Nephron (organoid): Measurements from ENCODE around the gene SMIM29.

Source experiments
- H3K27ac Mint-ChIP-seq, 3 experiments: 2 replicates each; pipeline ENCODE4 v1.8.0; 2020; ENCODE audit warnings: mixed read lengths in 3 of 3, mild to moderate bottlenecking in 2 of 3, moderate library complexity in 1 of 3
- H3K27me3 Mint-ChIP-seq: 2 replicates; pipeline ENCODE4 v1.8.0; 2021; ENCODE audit warnings: low read depth, mild to moderate bottlenecking, moderate library complexity, mixed read lengths
- H3K36me3 Mint-ChIP-seq: 2 replicates; pipeline ENCODE4 v1.8.0; 2020; ENCODE audit warnings: low read depth, mixed read lengths
- H3K4me1 Mint-ChIP-seq: 2 replicates; pipeline ENCODE4 v1.8.0; 2020; ENCODE audit warnings: mixed read lengths
- H3K4me3 Mint-ChIP-seq, 3 experiments: 2 replicates each; pipeline ENCODE4 v1.8.0; 2020; ENCODE audit warnings: mild to moderate bottlenecking in 3 of 3, mixed read lengths in 3 of 3, moderate library complexity in 2 of 3
- H3K9me3 Mint-ChIP-seq: 2 replicates; pipeline ENCODE4 v1.8.0; 2020; ENCODE audit warnings: mixed read lengths
- TF ChIP-seq, protein P1 (sequence below), 3 experiments: fragments of 200-600 bp; sonication (generic); IDR thresholded peaks; one replicate each; pipeline ENCODE4 v1.5.0; 2021; ENCODE audit warnings: antibody characterized with exemption in 3 of 3; ENCODE audit not compliant: unreplicated experiment in 3 of 3

The SMIM29 gene

DNA sequence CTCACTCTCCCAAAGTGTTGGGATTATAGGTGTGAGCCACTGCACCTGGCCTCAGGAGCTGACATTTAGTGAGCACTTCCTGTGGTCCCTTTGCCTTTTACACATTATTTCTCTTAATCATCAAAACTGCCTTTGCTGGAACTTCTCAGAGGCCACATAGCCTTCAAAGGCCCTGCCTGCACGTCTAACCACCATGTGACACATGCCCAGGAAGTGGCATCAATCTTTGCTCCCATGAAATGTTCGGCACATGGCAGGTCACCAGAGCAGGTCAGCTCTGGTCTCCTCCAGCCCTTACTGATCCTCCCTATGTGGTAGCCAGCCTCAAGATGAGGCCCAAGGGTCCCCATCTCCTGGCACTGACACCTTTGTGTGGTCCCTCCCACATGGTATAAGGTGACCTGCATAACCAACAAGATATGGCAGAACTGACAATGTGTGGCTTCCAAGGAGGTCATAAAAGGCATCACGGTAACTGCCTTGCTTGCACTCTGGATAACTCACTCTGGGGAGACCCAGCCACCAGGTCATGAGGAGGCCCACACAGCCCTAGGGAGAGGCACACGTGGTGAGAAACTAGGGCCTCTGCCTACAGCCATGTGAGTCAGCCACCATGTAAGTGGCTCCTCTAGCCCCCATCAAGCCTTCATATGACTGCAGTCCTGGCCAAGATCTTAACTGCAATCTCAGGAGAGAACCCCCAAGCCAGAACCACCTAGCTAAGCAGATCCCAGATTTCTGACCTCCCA lies 40.9 kb downstream of the SMIM29 start:
- Mint-ChIP-seq H3K9me3 (no peaks in the 10 kb centered on the region), H3K36me3 (no peaks in the 10 kb centered on the region), H3K4me3 (no peak overlapping the region), H3K27me3 (peaks cover 7% of the 10 kb centered on the region), H3K27ac (no peak overlapping the region), H3K4me1 (no peaks in the 10 kb centered on the region)
- TF ChIP-seq, protein P1, sequence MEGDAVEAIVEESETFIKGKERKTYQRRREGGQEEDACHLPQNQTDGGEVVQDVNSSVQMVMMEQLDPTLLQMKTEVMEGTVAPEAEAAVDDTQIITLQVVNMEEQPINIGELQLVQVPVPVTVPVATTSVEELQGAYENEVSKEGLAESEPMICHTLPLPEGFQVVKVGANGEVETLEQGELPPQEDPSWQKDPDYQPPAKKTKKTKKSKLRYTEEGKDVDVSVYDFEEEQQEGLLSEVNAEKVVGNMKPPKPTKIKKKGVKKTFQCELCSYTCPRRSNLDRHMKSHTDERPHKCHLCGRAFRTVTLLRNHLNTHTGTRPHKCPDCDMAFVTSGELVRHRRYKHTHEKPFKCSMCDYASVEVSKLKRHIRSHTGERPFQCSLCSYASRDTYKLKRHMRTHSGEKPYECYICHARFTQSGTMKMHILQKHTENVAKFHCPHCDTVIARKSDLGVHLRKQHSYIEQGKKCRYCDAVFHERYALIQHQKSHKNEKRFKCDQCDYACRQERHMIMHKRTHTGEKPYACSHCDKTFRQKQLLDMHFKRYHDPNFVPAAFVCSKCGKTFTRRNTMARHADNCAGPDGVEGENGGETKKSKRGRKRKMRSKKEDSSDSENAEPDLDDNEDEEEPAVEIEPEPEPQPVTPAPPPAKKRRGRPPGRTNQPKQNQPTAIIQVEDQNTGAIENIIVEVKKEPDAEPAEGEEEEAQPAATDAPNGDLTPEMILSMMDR (IDR thresholded peaks at IDR 0.05; ENCODE audit: unreplicated experiment in 3 of 3), result no peak

GRCh38 chr6:34206726-34207125 lies 42.1 kb downstream of the SMIM29 start:
- TF ChIP-seq, protein P1 (IDR thresholded peaks at IDR 0.05; ENCODE audit: unreplicated experiment in 3 of 3), result no peak
- Mint-ChIP-seq H3K27ac (no peak overlapping the region), H3K27me3 (peaks cover 7% of the 10 kb centered on the region), H3K4me1 (no peaks in the 10 kb centered on the region), H3K36me3 (no peaks in the 10 kb centered on the region), H3K4me3 (no peak overlapping the region), H3K9me3 (no peaks in the 10 kb centered on the region)

- Mint-ChIP-seq H3K27ac (no peak overlapping the region), H3K9me3 (no peaks in the 10 kb centered on the region)
These were observed 42.9 kb downstream of the SMIM29 start for GRCh38 chr6:34205916-34206315.

DNA sequence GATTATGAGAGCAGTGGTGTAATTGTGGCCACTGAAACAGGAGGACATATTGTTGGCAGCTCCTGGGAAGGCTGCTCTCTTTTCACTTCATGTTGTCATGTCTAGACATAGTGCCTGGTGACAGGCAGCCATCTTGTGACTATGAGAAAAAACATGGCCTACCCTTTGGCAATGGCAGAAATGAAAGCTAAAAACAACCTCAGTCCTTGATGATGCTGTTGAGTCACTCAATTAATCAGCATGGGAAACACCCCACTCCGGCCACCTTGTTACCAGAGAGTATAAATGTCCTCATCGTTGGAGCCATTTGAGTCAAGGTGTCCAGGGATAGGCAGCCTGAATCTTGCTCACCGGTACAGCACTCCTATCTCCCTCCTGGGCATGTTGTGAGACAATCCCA lies 43.3 kb downstream of the SMIM29 start:
- Mint-ChIP-seq H3K27me3 (peaks cover 7% of the 10 kb centered on the region), H3K36me3 (no peaks in the 10 kb centered on the region), H3K27ac (no peak overlapping the region), H3K9me3 (no peaks in the 10 kb centered on the region), H3K4me3 (no peak overlapping the region), H3K4me1 (no peaks in the 10 kb centered on the region)
- TF ChIP-seq, protein P1 (IDR thresholded peaks at IDR 0.05; ENCODE audit: unreplicated experiment in 3 of 3), result no peak

More at GRCh38 chr6:34205916-34206315, 42.9 kb downstream of the SMIM29 start:
- TF ChIP-seq, protein P1 (IDR thresholded peaks at IDR 0.05; ENCODE audit: unreplicated experiment in 3 of 3), result no peak
- H3K4me1 Mint-ChIP-seq, result no peaks in the 10 kb centered on the region
- no peaks in the 10 kb centered on the region for H3K36me3 Mint-ChIP-seq
- H3K27me3 Mint-ChIP-seq, result peaks cover 7% of the 10 kb centered on the region
- no peak overlapping the region for H3K4me3 Mint-ChIP-seq

GRCh38 chr6:34204693-34205092 lies 44.1 kb downstream of the SMIM29 start:
- Mint-ChIP-seq H3K4me3 (no peak overlapping the region), H3K36me3 (no peaks in the 10 kb centered on the region), H3K27ac (no peak overlapping the region), H3K27me3 (peaks cover 10% of the 10 kb centered on the region), H3K9me3 (no peaks in the 10 kb centered on the region), H3K4me1 (no peaks in the 10 kb centered on the region)
- TF ChIP-seq, protein P1 (IDR thresholded peaks at IDR 0.05; ENCODE audit: unreplicated experiment in 3 of 3), result no peak
